ENCODE results near the gene SYT6. TPM values are rescaled to one million over a fixed set of nuclear protein-coding genes. Genes with fewer than 3 reads are reported as not detected.

Gene SYT6
- total and polyA plus RNA-seq, 2 donors (not counting 1 experiment from before 2014, with no cell fraction given): not detected

DNA sequence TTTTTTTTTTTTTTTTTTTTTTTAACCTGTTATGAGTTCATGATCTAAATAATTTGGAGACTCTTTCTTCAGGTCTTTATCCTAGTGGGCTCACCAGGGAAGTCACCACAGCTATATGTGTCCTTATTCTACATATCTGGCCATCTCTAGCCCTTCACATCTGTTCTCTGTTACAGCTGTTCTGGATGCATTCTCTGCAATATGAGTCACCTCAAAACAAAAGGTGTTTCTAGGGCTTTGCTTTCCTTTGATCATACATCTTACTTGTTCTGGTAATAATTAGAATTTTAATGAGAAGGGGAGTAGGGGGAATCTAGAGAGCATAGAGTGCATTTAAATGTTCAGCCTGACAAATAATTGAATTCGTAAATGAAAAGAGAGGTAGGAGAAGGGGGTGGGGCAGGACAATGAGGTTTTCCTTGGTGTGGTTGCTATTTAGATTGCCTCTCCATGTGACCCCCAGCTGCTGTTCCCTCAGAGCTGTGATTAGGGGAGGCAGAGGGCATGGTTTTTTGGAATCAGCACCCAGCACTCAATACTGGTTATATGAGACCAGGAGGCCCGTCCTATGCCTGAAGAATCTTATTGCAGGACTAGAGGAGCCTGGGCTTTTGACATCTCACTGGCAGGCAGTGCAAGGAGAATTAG, 8.0 kb downstream of the SYT6 start:
- H4K20me1 ChIP-seq (ENCODE audit: control insufficient read depth, extremely low read depth, insufficient read depth, low read length): no peaks in the 10 kb centered on the region
- TF ChIP-seq, protein P1, sequence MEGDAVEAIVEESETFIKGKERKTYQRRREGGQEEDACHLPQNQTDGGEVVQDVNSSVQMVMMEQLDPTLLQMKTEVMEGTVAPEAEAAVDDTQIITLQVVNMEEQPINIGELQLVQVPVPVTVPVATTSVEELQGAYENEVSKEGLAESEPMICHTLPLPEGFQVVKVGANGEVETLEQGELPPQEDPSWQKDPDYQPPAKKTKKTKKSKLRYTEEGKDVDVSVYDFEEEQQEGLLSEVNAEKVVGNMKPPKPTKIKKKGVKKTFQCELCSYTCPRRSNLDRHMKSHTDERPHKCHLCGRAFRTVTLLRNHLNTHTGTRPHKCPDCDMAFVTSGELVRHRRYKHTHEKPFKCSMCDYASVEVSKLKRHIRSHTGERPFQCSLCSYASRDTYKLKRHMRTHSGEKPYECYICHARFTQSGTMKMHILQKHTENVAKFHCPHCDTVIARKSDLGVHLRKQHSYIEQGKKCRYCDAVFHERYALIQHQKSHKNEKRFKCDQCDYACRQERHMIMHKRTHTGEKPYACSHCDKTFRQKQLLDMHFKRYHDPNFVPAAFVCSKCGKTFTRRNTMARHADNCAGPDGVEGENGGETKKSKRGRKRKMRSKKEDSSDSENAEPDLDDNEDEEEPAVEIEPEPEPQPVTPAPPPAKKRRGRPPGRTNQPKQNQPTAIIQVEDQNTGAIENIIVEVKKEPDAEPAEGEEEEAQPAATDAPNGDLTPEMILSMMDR (conservative IDR thresholded peaks at IDR 0.05 in 1 of 2, IDR thresholded peaks at IDR 0.05 in 1 of 2; ENCODE audit: low read depth in 1 of 2, low read length in 2 of 2): no peak
- TF ChIP-seq EZH2 (IDR thresholded peaks at IDR 0.05; ENCODE audit: low read length, missing control alignments): no peak
- no peak overlapping the region for H3K9ac ChIP-seq (ENCODE audit: insufficient read depth, low read length)
- no peaks in the 10 kb centered on the region for H3K4me1 ChIP-seq (ENCODE audit: control insufficient read depth, extremely low read depth, insufficient read depth, low read length)
- no peak overlapping the region for H3K27ac ChIP-seq (ENCODE audit: insufficient read depth, low read length)
- no peaks in the 10 kb centered on the region for H3K79me2 ChIP-seq (ENCODE audit: control insufficient read depth, insufficient read depth, low read length)
- no peak overlapping the region for H2AFZ ChIP-seq (ENCODE audit: low read length)
- H3K4me2 ChIP-seq (ENCODE audit: extremely low read depth, insufficient read depth, low read length): no peak overlapping the region
- H3K4me3 ChIP-seq (replicated peaks in 1 of 4; ENCODE audit: control extremely low read depth in 1 of 4, insufficient read depth in 1 of 4, low read depth in 3 of 4, low read length in 4 of 4): no peak overlapping the region
- H3K9me3 ChIP-seq (ENCODE audit: control insufficient read depth, insufficient read depth, low read depth, low read length): no peaks in the 10 kb centered on the region
- no peaks in the 10 kb centered on the region for H3K36me3 ChIP-seq (ENCODE audit: control insufficient read depth, insufficient read depth, low read length)
- H3K27me3 ChIP-seq (ENCODE audit: control insufficient read depth, insufficient read depth, low read length): peaks cover 6% of the 10 kb centered on the region
- DNase-seq (ENCODE audit: low read depth in 2 of 2): no peak

DNA sequence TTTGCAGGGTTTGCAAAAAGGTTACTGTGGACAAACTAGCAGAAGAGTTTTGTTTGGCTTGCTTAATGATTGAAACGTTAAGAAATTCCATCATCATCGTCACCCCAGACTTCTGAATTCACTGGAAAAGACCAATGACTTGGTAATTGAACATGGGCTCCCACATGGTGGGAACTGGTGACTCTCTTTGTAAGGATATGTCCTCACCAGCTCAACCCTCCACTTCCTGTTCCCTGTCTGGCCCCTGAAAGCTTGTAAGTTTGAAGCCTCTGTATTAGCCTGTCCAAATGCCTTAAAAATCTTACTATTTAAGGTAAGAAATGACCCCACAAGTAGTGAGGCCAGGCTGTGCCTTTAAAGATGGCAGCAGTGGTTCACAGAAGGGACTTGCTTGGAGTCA, 9.7 kb downstream of the SYT6 start:
- Histone ChIP-seq H3K4me1 (ENCODE audit: control insufficient read depth, extremely low read depth, insufficient read depth, low read length) (no peaks in the 10 kb centered on the region), H3K27me3 (ENCODE audit: control insufficient read depth, insufficient read depth, low read length) (no peaks in the 10 kb centered on the region), H3K4me2 (ENCODE audit: extremely low read depth, insufficient read depth, low read length) (no peak overlapping the region), H3K79me2 (ENCODE audit: control insufficient read depth, insufficient read depth, low read length) (no peaks in the 10 kb centered on the region), H3K4me3 (replicated peaks in 1 of 4; ENCODE audit: control extremely low read depth in 1 of 4, insufficient read depth in 1 of 4, low read depth in 3 of 4, low read length in 4 of 4) (no peak overlapping the region), H3K27ac (ENCODE audit: insufficient read depth, low read length) (no peak overlapping the region), H3K36me3 (ENCODE audit: control insufficient read depth, insufficient read depth, low read length) (no peaks in the 10 kb centered on the region), H4K20me1 (ENCODE audit: control insufficient read depth, extremely low read depth, insufficient read depth, low read length) (no peaks in the 10 kb centered on the region), H2AFZ (ENCODE audit: low read length) (no peak overlapping the region), H3K9ac (ENCODE audit: insufficient read depth, low read length) (no peak overlapping the region), H3K9me3 (ENCODE audit: control insufficient read depth, insufficient read depth, low read depth, low read length) (no peaks in the 10 kb centered on the region)
- DNase-seq (ENCODE audit: low read depth in 2 of 2): no peak
- TF ChIP-seq, protein P1 (conservative IDR thresholded peaks at IDR 0.05 in 1 of 2, IDR thresholded peaks at IDR 0.05 in 1 of 2; ENCODE audit: low read depth in 1 of 2, low read length in 2 of 2): no peak
- no peak for TF ChIP-seq EZH2 (IDR thresholded peaks at IDR 0.05; ENCODE audit: low read length, missing control alignments)

DNA sequence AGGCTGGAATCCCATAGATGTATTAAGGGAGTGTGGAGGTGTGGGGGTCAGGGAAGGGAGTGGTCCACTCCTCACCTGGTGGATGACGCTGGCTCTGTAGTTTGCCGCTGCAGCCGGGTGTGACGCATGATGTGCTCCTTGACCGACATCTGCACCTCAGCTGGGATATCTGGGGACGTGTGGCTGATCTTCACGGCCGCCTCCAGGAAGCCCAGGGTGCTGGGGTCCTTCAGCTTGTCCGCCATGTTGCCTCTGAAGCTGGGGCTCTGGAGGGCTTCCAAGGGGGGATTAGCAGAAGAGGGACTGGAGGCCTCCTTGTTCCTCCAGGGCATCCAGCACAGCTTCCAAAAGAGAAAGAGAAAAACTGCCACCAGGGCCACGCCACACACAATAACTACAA, 14.1 kb downstream of the SYT6 start:
- TF ChIP-seq, protein P1 (conservative IDR thresholded peaks at IDR 0.05 in 1 of 2, IDR thresholded peaks at IDR 0.05 in 1 of 2; ENCODE audit: low read depth in 1 of 2, low read length in 2 of 2): no peak
- no peak for TF ChIP-seq EZH2 (IDR thresholded peaks at IDR 0.05; ENCODE audit: low read length, missing control alignments)
- no peak for DNase-seq (ENCODE audit: low read depth in 2 of 2)
- Histone ChIP-seq H3K9me3 (ENCODE audit: control insufficient read depth, insufficient read depth, low read depth, low read length) (no peaks in the 10 kb centered on the region), H3K79me2 (ENCODE audit: control insufficient read depth, insufficient read depth, low read length) (no peaks in the 10 kb centered on the region), H3K4me2 (ENCODE audit: extremely low read depth, insufficient read depth, low read length) (no peak overlapping the region), H3K27me3 (ENCODE audit: control insufficient read depth, insufficient read depth, low read length) (no peaks in the 10 kb centered on the region), H3K4me1 (ENCODE audit: control insufficient read depth, extremely low read depth, insufficient read depth, low read length) (no peaks in the 10 kb centered on the region), H2AFZ (ENCODE audit: low read length) (no peak overlapping the region), H3K4me3 (replicated peaks in 1 of 4; ENCODE audit: control extremely low read depth in 1 of 4, insufficient read depth in 1 of 4, low read depth in 3 of 4, low read length in 4 of 4) (no peak overlapping the region), H3K27ac (ENCODE audit: insufficient read depth, low read length) (no peak overlapping the region), H4K20me1 (ENCODE audit: control insufficient read depth, extremely low read depth, insufficient read depth, low read length) (no peaks in the 10 kb centered on the region), H3K9ac (ENCODE audit: insufficient read depth, low read length) (no peak overlapping the region), H3K36me3 (ENCODE audit: control insufficient read depth, insufficient read depth, low read length) (no peaks in the 10 kb centered on the region)
